H1 (cell line): ENCODE measurements around the gene DFFA. TPM values are rescaled to one million over a fixed set of nuclear protein-coding genes. Genes with fewer than 3 reads are reported as not detected.

ENCODE experiments used
- CTCF ChIA-PET: fragments of 300-600 bp; sonication (Branson Sonifier 250); formaldehyde crosslinking; loops from one replicate; lab custom pipeline; 2021; ENCODE audit not compliant: partially characterized antibody; lab: Charles Lee
- POLR2A ChIA-PET: fragments of 300-600 bp; sonication (Branson Sonifier 250); formaldehyde crosslinking; loops from one replicate; lab custom pipeline; 2021; ENCODE audit warnings: inconsistent platforms; ENCODE audit not compliant: partially characterized antibody; lab: Charles Lee
- DNase-seq, 2 experiments: peaks; one replicate each; pipeline versions ENCODE4 v3.0.0 to v3.0.0-alpha.2; 2010 to 2022; ENCODE audit warnings: low spot score in 2 of 2, low read depth in 1 of 2, mixed read lengths in 1 of 2
- FAIRE-seq: peaks from 2 replicates; lab custom pipeline; 2011; peaks lifted over from hg19 to GRCh38; lab: Jason Lieb, UNC
- H2AFZ ChIP-seq: 2 replicates; pipeline ENCODE4 v1.8.1; 2012; ENCODE audit warnings: low read length, inconsistent platforms
- H2AK5ac ChIP-seq: 2 replicates; pipeline ENCODE4 v1.6.1; 2013; ENCODE audit warnings: low read depth, low read length
- H2BK120ac ChIP-seq: replicated peaks from 2 replicates; pipeline ENCODE3; 2013; ENCODE audit warnings: low read depth, low read length, inconsistent platforms
- H2BK12ac ChIP-seq: 2 replicates; pipeline ENCODE4 v1.6.1; 2013; ENCODE audit warnings: low read depth, low read length
- H2BK15ac ChIP-seq: 2 replicates; pipeline ENCODE4 v1.6.1; 2013; ENCODE audit warnings: low read length
- H2BK20ac ChIP-seq: 2 replicates; pipeline ENCODE4 v1.6.1; 2013; ENCODE audit warnings: low read length
- H2BK5ac ChIP-seq: 2 replicates; pipeline ENCODE4 v1.6.1; 2013; ENCODE audit warnings: low read depth, low read length
- H3K14ac ChIP-seq: 2 replicates; pipeline ENCODE4 v1.6.1; 2013; ENCODE audit warnings: inconsistent platforms; ENCODE audit not compliant: insufficient read length
- H3K18ac ChIP-seq: 2 replicates; pipeline ENCODE4 v1.6.1; 2013; ENCODE audit warnings: low read length; ENCODE audit errors: extremely low read depth
- H3K23ac ChIP-seq: 2 replicates; pipeline ENCODE4 v1.6.1; 2013; ENCODE audit warnings: inconsistent platforms; ENCODE audit not compliant: insufficient read length
- H3K23me2 ChIP-seq: 2 replicates; pipeline ENCODE4 v1.6.1; 2013; ENCODE audit warnings: low read depth, low read length
- H3K27ac ChIP-seq: 2 replicates; pipeline ENCODE4 v1.6.1; 2011; ENCODE audit warnings: low read depth, low read length, inconsistent platforms
- H3K27me3 ChIP-seq, 4 experiments: replicated peaks in 1 of 4; 1 replicate in 1 of 4; 2 replicates in 3 of 4; pipeline versions ENCODE4 v1.6.1 to v1.8.1; 2011 to 2013; ENCODE audit warnings: low read length in 3 of 4, mild to moderate bottlenecking in 3 of 4, inconsistent platforms in 2 of 4, mixed read lengths in 2 of 4, moderate library complexity in 1 of 4; ENCODE audit not compliant: control insufficient read depth in 3 of 4, insufficient read depth in 3 of 4; ENCODE audit errors: extremely low read depth in 1 of 4
- H3K36me3 ChIP-seq, 4 experiments: 2 replicates each; pipeline versions ENCODE4 v1.6.1 to v1.8.1; 2011 to 2013; ENCODE audit warnings: mild to moderate bottlenecking in 4 of 4, low read length in 3 of 4, moderate library complexity in 2 of 4, control low read depth in 1 of 4, inconsistent platforms in 1 of 4; ENCODE audit not compliant: insufficient read depth in 4 of 4, control insufficient read depth in 2 of 4
- H3K4ac ChIP-seq: replicated peaks from 2 replicates; pipeline ENCODE3; 2013; ENCODE audit warnings: low read length, low read depth, mixed read lengths, inconsistent platforms; ENCODE audit not compliant: insufficient read length
- H3K4me1 ChIP-seq, 4 experiments: replicated peaks in 1 of 4; 1 replicate in 1 of 4; 2 replicates in 3 of 4; pipeline versions ENCODE4 v1.6.1 to v1.8.1; 2011 to 2013; ENCODE audit warnings: low read length in 3 of 4, inconsistent platforms in 2 of 4, mixed read lengths in 1 of 4; ENCODE audit not compliant: insufficient read depth in 4 of 4, control insufficient read depth in 3 of 4
- H3K4me2 ChIP-seq, 2 experiments: 2 replicates each; pipeline versions ENCODE4 v1.6.1 to v1.8.1; 2011 to 2013; ENCODE audit warnings: low read depth in 2 of 2, low read length in 2 of 2, control low read depth in 1 of 2, inconsistent platforms in 1 of 2, mild to moderate bottlenecking in 1 of 2; ENCODE audit not compliant: insufficient read depth in 1 of 2
- H3K4me3 ChIP-seq, 4 experiments: fragments of 200-600, 300-600 bp in 1 of 4; sonication (generic), shearing (Covaris generic), sonication (Bioruptor Twin) in 1 of 4; 2 replicates each; pipeline versions ENCODE4 v1.5.1 to v1.8.1; 2011 to 2016; ENCODE audit warnings: low read length in 4 of 4, low read depth in 3 of 4, control low read depth in 2 of 4, inconsistent platforms in 2 of 4, mild to moderate bottlenecking in 2 of 4, mixed read lengths in 1 of 4, moderate library complexity in 1 of 4; ENCODE audit not compliant: insufficient read depth in 2 of 4; ENCODE audit errors: extremely low read depth in 1 of 4
- H3K56ac ChIP-seq: replicated peaks from 2 replicates; pipeline ENCODE3; 2013; ENCODE audit warnings: low read depth, mild to moderate bottlenecking, mixed read lengths, low read length, inconsistent platforms; ENCODE audit not compliant: insufficient read length
- H3K79me1 ChIP-seq: 2 replicates; pipeline ENCODE4 v1.6.1; 2013; ENCODE audit warnings: low read depth, low read length, control low read depth
- H3K79me2 ChIP-seq, 2 experiments: 2 replicates each; pipeline versions ENCODE4 v1.6.1 to v1.8.1; 2012 to 2013; ENCODE audit warnings: low read length in 2 of 2, mild to moderate bottlenecking in 2 of 2, inconsistent platforms in 1 of 2; ENCODE audit not compliant: insufficient read depth in 2 of 2, control insufficient read depth in 1 of 2
- H3K9ac ChIP-seq, 4 experiments: replicated peaks in 1 of 4; 1 replicate in 1 of 4; 2 replicates in 3 of 4; pipeline versions ENCODE4 v1.6.1 to v1.8.1; 2011 to 2013; ENCODE audit warnings: low read depth in 3 of 4, low read length in 3 of 4, control low read depth in 2 of 4, mild to moderate bottlenecking in 2 of 4, moderate library complexity in 2 of 4, inconsistent platforms in 1 of 4; ENCODE audit errors: extremely low read depth in 1 of 4
- H3K9me3 ChIP-seq, 2 experiments: 2 replicates each; pipeline versions ENCODE4 v1.6.1 to v1.8.1; 2012 to 2013; ENCODE audit warnings: mild to moderate bottlenecking in 2 of 2, moderate library complexity in 2 of 2, control low read depth in 1 of 2, inconsistent platforms in 1 of 2, low read depth in 1 of 2, low read length in 1 of 2, mixed read lengths in 1 of 2; ENCODE audit not compliant: insufficient read depth in 2 of 2
- H4K20me1 ChIP-seq, 2 experiments: replicated peaks in 1 of 2; 2 replicates each; pipeline versions ENCODE3 to v1.8.1; 2011 to 2013; ENCODE audit warnings: inconsistent platforms in 2 of 2, low read length in 2 of 2, mild to moderate bottlenecking in 1 of 2; ENCODE audit not compliant: insufficient read depth in 2 of 2, control insufficient read depth in 1 of 2
- H4K5ac ChIP-seq: 2 replicates; pipeline ENCODE4 v1.6.1; 2013; ENCODE audit warnings: low read length, low read depth, mixed read lengths, inconsistent platforms; ENCODE audit not compliant: insufficient read length
- H4K8ac ChIP-seq: 2 replicates; pipeline ENCODE4 v1.8.0; 2013; ENCODE audit warnings: mild to moderate bottlenecking, moderate library complexity, low read length, inconsistent platforms; ENCODE audit not compliant: insufficient read depth; ENCODE audit errors: extremely low read depth
- H4K91ac ChIP-seq: replicated peaks from 2 replicates; pipeline ENCODE3; 2013; ENCODE audit warnings: low read length, mixed read lengths, inconsistent platforms; ENCODE audit not compliant: insufficient read length
- BACH1 ChIP-seq: IDR thresholded peaks from 2 replicates; pipeline ENCODE4 v1.6.1; 2012; ENCODE audit warnings: low read length, improper control_type of control experiment
- BCL11A ChIP-seq, 2 experiments: IDR thresholded peaks; one replicate each; pipeline ENCODE4 v1.6.1; 2011; ENCODE audit warnings: low read depth in 2 of 2, low read length in 2 of 2, mild to moderate bottlenecking in 2 of 2
- CBX5 ChIP-seq: fragments of 300-800, 300-1000 bp; sonication (generic); IDR thresholded peaks from 2 replicates; pipeline ENCODE4 v1.7.1; 2016; ENCODE audit warnings: antibody characterized with exemption, low read length, low read depth
- EGR1 ChIP-seq: IDR thresholded peaks from 2 replicates; pipeline ENCODE4 v1.6.1; 2011; ENCODE audit warnings: low read depth, low read length, borderline replicate concordance
- GABPA ChIP-seq: IDR thresholded peaks from 2 replicates; pipeline ENCODE4 v1.6.1; 2011; ENCODE audit warnings: mild to moderate bottlenecking, low read length, moderate library complexity, borderline replicate concordance; ENCODE audit not compliant: insufficient read depth
- GTF2F1 ChIP-seq: IDR thresholded peaks from 2 replicates; pipeline ENCODE4 v1.6.1; 2012; ENCODE audit warnings: low read depth, low read length, improper control_type of control experiment, borderline replicate concordance
- HDAC6 ChIP-seq: IDR thresholded peaks from one replicate; pipeline ENCODE4 v1.7.1; 2012; ENCODE audit warnings: low read depth, mild to moderate bottlenecking, inconsistent platforms, low read length, moderate library complexity
- KDM4A ChIP-seq: IDR thresholded peaks from one replicate; pipeline ENCODE4 v1.7.1; 2012; ENCODE audit warnings: low read depth, mild to moderate bottlenecking, moderate library complexity, low read length, inconsistent platforms; ENCODE audit not compliant: severe bottlenecking
- SP2 ChIP-seq: IDR thresholded peaks from 2 replicates; pipeline ENCODE4 v1.6.1; 2012; ENCODE audit warnings: mild to moderate bottlenecking, low read length, inconsistent platforms
- ZNF274 ChIP-seq: IDR thresholded peaks from 2 replicates; pipeline ENCODE4 v1.7.0; 2012; ENCODE audit warnings: low read length, borderline replicate concordance; ENCODE audit errors: extremely low read depth
- WGBS, 2 experiments: shearing (Covaris generic) in 1 of 2; methylation state at CpG; one replicate each; pipeline versions ENCODE4 v1.1.6 to v1.1.7; 2013 to 2015; ENCODE audit warnings: low lambda C conversion rate in 2 of 2, mixed read lengths in 2 of 2, inconsistent platforms in 1 of 2, low coverage in 1 of 2, missing lambda C conversion rate in 1 of 2; ENCODE audit not compliant: insufficient replicate concordance in 2 of 2, insufficient coverage in 1 of 2, insufficient read length in 1 of 2; ENCODE audit errors: extremely low coverage in 1 of 2, missing lambda C conversion rate in 1 of 2; 5-methylcytosine and 5-hydroxymethylcytosine counted together
- polyA plus RNA-seq, 7 experiments: library from polyadenylated mRNA; depleted of rRNA in 3 of 7; stranded (reverse) in 5 of 7; unstranded in 2 of 7; fragments of >200 nt in 5 of 7; fragments of 200-250 nt in 2 of 7; gene quantifications; 1 replicate in 5 of 7; 2 replicates in 1 of 7; 4 replicates in 1 of 7; pipeline versions ENCODE4 v1.2.1 to v1.2.3, GENCODE V29; 2011 to 2013; ENCODE audit warnings: missing spikeins in 2 of 7, mixed read lengths in 2 of 7
- total RNA-seq: library from RNA; stranded (reverse); fragmentation: NEBNext Ultra II Directional; extraction: Animal tissue kit (Norgen Biotek cat#: 25700); gene quantifications from 2 replicates; pipeline ENCODE4 v1.2.1, GENCODE V29; 2021
- TF ChIP-seq, protein P1 (sequence below), 3 experiments: IDR thresholded peaks; 1 replicate in 2 of 3; 2 replicates in 1 of 3; pipeline versions ENCODE4 v1.5.1 to v1.6.1; 2011; ENCODE audit warnings: low read length in 3 of 3, mild to moderate bottlenecking in 3 of 3, inconsistent platforms in 2 of 3, low read depth in 1 of 3, moderate library complexity in 1 of 3; ENCODE audit not compliant: insufficient read depth in 1 of 3; ENCODE audit errors: control extremely low read depth in 1 of 3

The DFFA gene
- total and polyA plus RNA-seq, 2 of the 8 experiments (the other 6 are each of a cell fraction or from before 2014, with no cell fraction given), result 34.3 to 79.9 TPM

DNA sequence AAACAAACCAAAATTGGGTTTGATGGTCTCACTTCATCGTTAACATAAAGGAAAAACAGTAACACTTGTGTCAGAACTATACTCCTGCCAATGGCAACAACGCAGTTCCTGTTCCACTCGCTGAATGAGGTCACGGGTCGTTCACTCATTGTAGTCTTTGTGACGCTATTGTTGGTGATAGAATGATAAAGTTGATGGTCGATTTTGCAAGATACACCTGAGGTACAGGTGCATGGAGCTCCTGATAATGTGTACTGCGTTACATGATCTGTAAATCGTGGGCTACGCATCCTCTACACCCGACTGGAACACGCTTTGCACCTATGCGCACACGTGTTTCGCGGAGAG, 42.5 kb downstream of the DFFA start:
- Histone ChIP-seq H3K14ac (no peak overlapping the region), H3K23me2 (peaks cover 9% of the 10 kb centered on the region), H3K4me2 (peak overlapping the region; percentile 55 to 100), H2BK15ac (peak overlapping the region; percentile 73), H2BK120ac (no peak overlapping the region), H3K36me3 (no peaks in the 10 kb centered on the region), H3K4ac (peak overlapping the region; percentile 65), H3K56ac (peak overlapping the region; percentile 8), H3K27ac (peak overlapping the region; percentile 96), H4K8ac (0 out of 2 replicates have a peak overlapping the region, but pooled peaks have one; percentile 99), H3K4me3 (peak overlapping the region; percentile 35 to 76 (median 66)), H4K20me1 (no peaks in the 10 kb centered on the region), H4K5ac (peak overlapping the region; percentile 98), H4K91ac (peak overlapping the region; percentile 100), H3K79me1 (no peaks in the 10 kb centered on the region), H3K27me3 (no peaks in the 10 kb centered on the region), H2BK5ac (peak overlapping the region; percentile 53), H2AK5ac (no peak overlapping the region; the same call in 1 of the 2 replicates), H2AFZ (peak overlapping the region; percentile 91), H2BK20ac (no peak overlapping the region), H3K23ac (no peak overlapping the region), H3K9ac (peak overlapping the region in 3 of 4 experiments; percentile 42 to 94 (median 61); a peak in 6 of 7 replicates), H3K9me3 (no peaks in the 10 kb centered on the region), H2BK12ac (no peak overlapping the region), H3K4me1 (peaks cover 0 to 5% (median under 1%) of the 10 kb centered on the region in 4 experiments; a peak in 4 of 7 replicates), H3K18ac (peak overlapping the region; percentile 66; the same call in 1 of the 2 replicates), H3K79me2 (no peaks in the 10 kb centered on the region)
- DNase-seq (no peak), FAIRE-seq (no peak)
- WGBS, 2 experiments, result 46% methylated on average over 16 of the region's 16 CpGs; no CpG with 5 or more reads in 1 of the 2 experiments
- ChIA-PET CTCF (interaction anchor here (0.5 to 10.9 kb wide), 30 partner anchors 9 to 801 kb away, joined by 3 to 132 read pairs (median 4); partner anchors contain the start of genes CORT and PGD), POLR2A (interaction anchor here (0.9 to 3.7 kb wide), 14 partner anchors 9 to 77 kb away, joined by 3 to 23 read pairs (median 7); partner anchors contain the start of genes CORT, DFFA and PGD)
- no peak for TF ChIP-seq HDAC6
- TF ChIP-seq GABPA, result no peak
- no peak for TF ChIP-seq GTF2F1
- TF ChIP-seq BCL11A (IDR thresholded peaks at IDR 0.05; ENCODE audit: low read depth in 2 of 2, low read length in 2 of 2), result no peak
- TF ChIP-seq, protein P1, sequence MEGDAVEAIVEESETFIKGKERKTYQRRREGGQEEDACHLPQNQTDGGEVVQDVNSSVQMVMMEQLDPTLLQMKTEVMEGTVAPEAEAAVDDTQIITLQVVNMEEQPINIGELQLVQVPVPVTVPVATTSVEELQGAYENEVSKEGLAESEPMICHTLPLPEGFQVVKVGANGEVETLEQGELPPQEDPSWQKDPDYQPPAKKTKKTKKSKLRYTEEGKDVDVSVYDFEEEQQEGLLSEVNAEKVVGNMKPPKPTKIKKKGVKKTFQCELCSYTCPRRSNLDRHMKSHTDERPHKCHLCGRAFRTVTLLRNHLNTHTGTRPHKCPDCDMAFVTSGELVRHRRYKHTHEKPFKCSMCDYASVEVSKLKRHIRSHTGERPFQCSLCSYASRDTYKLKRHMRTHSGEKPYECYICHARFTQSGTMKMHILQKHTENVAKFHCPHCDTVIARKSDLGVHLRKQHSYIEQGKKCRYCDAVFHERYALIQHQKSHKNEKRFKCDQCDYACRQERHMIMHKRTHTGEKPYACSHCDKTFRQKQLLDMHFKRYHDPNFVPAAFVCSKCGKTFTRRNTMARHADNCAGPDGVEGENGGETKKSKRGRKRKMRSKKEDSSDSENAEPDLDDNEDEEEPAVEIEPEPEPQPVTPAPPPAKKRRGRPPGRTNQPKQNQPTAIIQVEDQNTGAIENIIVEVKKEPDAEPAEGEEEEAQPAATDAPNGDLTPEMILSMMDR (IDR thresholded peaks at IDR 0.05; ENCODE audit: control extremely low read depth in 1 of 3, insufficient read depth in 1 of 3, low read depth in 1 of 3, low read length in 3 of 3), result no peak
- TF ChIP-seq ZNF274, result no peak
- TF ChIP-seq KDM4A, result no peak
- TF ChIP-seq CBX5, result no peak
- no peak for TF ChIP-seq BACH1
- no peak for TF ChIP-seq EGR1
- TF ChIP-seq SP2, result no peak
